HAP-1 (cell line): ENCODE data around the gene MYO5A.

Experiments
- DNase-seq, 2 experiments: peaks; one replicate each; pipeline ENCODE4 v3.0.0-alpha.2; 2016 to 2020; ENCODE audit warnings: low spot score in 2 of 2
- H3K27me3 ChIP-seq: fragments of 250-450 bp; sonication (Bioruptor Pico); 2 replicates; pipeline ENCODE4 v1.5.1; 2020; ENCODE audit warnings: low read depth, mild to moderate bottlenecking, moderate library complexity
- H3K36me3 ChIP-seq: fragments of 250-450 bp; sonication (Bioruptor Pico); replicated peaks from 2 replicates; pipeline ENCODE4 v1.5.1; 2020; ENCODE audit warnings: mild to moderate bottlenecking
- H3K4me1 ChIP-seq: fragments of 250-450 bp; sonication (Bioruptor Pico); 2 replicates; pipeline ENCODE4 v1.5.1; 2020; ENCODE audit warnings: mild to moderate bottlenecking
- H3K4me3 ChIP-seq: fragments of 250-450 bp; sonication (Bioruptor Pico); 2 replicates; pipeline ENCODE4 v1.5.1; 2020; ENCODE audit warnings: mild to moderate bottlenecking, moderate library complexity
- H3K9me3 ChIP-seq: fragments of 250-450 bp; sonication (Bioruptor Pico); 2 replicates; pipeline ENCODE4 v1.5.1; 2020; ENCODE audit warnings: mild to moderate bottlenecking, moderate library complexity
- in situ Hi-C: fragments of 300-500 bp; cut with MboI; formaldehyde crosslinking; loops from 3 replicates; pipeline ENCODE4 v1.14.3; 2020; ENCODE audit warnings: low sequenced_read_pairs, inconsistent platforms, mixed read lengths

MYO5A gene

GRCh38 chr15:52361975-52362494 lies 166.6 kb downstream of the MYO5A start:
- in situ Hi-C loops = no loop called here
- no peaks in the 10 kb centered on the region for H3K4me1 ChIP-seq
- no peaks in the 10 kb centered on the region for H3K27me3 ChIP-seq
- no peak for DNase-seq
- H3K9me3 ChIP-seq = no peaks in the 10 kb centered on the region
- no peak overlapping the region for H3K4me3 ChIP-seq
- peaks cover 11% of the 10 kb centered on the region; the same call in 1 of the 2 replicates for H3K36me3 ChIP-seq

DNA sequence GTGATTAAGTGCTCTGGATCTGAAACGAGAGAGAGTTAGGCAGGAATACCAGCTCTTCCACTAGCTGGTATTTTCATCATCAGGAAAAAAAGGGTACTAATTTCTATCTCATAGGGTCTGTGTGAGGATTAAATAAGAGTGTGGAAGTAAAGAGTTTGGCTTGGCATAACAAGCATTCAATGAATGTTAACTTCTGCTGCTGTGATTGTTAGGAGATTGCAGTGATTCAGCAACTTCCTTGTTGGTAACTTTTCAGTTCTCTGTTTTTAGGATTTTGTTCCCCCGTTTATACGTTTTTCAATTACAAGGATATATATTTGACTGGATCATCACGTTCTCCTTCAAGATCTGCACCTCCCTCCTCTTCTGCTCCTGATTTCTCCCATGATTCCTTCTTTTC lies 167.2 kb downstream of the MYO5A start:
- in situ Hi-C loops = no loop called here
- Histone ChIP-seq H3K4me1 (no peaks in the 10 kb centered on the region), H3K4me3 (no peak overlapping the region), H3K27me3 (no peaks in the 10 kb centered on the region), H3K36me3 (peaks cover 8% of the 10 kb centered on the region; the same call in 1 of the 2 replicates), H3K9me3 (no peaks in the 10 kb centered on the region)
- no peak for DNase-seq

- Histone ChIP-seq H3K4me1 (no peaks in the 10 kb centered on the region), H3K27me3 (no peaks in the 10 kb centered on the region), H3K36me3 (peaks cover 8% of the 10 kb centered on the region; the same call in 1 of the 2 replicates), H3K4me3 (no peak overlapping the region), H3K9me3 (no peaks in the 10 kb centered on the region)
- no peak for DNase-seq
- in situ Hi-C loops = no loop called here
These were observed 168.2 kb downstream of the MYO5A start for GRCh38 chr15:52360229-52361203.

DNA sequence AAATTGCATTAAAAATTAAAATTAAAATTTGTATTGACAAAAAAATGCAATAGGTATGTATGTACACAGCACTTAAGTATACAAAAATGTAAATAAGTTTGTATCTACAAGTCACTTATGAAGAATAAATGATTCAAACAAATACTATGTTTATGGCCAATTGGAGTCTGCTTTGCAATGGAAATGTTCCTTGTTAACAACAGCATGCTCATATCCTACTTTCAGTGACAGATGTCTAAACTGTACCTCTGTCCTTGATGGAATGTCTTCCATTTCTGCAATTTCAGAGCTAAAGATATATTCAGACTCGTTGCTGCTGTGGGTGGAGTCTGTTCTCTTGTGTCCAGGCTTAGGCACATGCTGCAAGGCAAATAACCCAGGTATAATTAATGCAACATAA lies 169.0 kb downstream of the MYO5A start:
- Histone ChIP-seq H3K4me3 (no peak overlapping the region), H3K36me3 (peaks cover 8% of the 10 kb centered on the region; the same call in 1 of the 2 replicates), H3K4me1 (no peaks in the 10 kb centered on the region), H3K27me3 (no peaks in the 10 kb centered on the region), H3K9me3 (no peaks in the 10 kb centered on the region)
- in situ Hi-C loops = no loop called here
- DNase-seq = no peak

GRCh38 chr15:52357949-52358348 lies 170.7 kb downstream of the MYO5A start:
- Histone ChIP-seq H3K4me3 (no peak overlapping the region), H3K4me1 (no peaks in the 10 kb centered on the region), H3K27me3 (no peaks in the 10 kb centered on the region), H3K36me3 (0 out of 2 replicates have a peak, but pooled peaks cover 5% of the 10 kb centered on the region), H3K9me3 (no peaks in the 10 kb centered on the region)
- in situ Hi-C loops = no loop called here
- no peak for DNase-seq

- DNase-seq = no peak
- no peaks in the 10 kb centered on the region for H3K4me1 ChIP-seq
- in situ Hi-C loops = no loop called here
- no peak overlapping the region for H3K4me3 ChIP-seq
- peaks cover 3% of the 10 kb centered on the region; the same call in 1 of the 2 replicates for H3K36me3 ChIP-seq
- no peaks in the 10 kb centered on the region for H3K27me3 ChIP-seq
- H3K9me3 ChIP-seq = no peaks in the 10 kb centered on the region
These were observed 176.6 kb downstream of the MYO5A start for GRCh38 chr15:52352086-52352485.

DNA sequence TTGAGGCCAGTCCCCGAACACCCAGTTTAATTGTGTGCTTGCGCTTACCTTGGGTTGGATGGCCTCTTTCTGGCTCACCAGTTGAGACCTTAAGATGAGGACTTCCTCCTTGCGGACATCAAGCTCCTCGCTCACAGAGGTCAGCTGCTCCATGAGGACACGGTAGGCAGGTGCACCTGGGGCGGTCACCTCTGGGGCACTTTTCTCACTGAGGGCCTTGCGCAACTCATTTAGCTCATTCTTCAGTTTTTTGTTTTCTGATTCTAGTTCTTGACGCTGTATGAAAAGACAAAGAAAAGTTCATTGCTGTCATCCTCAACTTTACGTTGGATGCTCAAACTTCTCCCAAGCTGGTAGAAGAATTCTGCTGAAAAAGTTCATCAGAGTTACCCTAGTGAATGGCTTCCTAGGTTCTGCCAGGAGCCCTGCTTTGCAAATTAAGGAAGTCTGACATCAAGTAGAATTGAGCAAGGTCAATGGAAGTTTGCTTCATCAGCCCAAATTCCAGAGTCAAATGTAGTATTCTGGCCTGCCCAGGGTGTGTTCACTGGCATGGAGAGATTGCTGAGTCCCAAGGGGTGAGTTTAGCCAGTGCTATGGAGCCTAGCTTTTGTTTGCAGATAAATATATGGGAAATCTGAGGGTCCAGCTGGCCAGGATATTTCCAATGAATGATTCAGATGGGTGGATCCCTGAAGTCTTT lies 177.3 kb downstream of the MYO5A start:
- H3K4me3 ChIP-seq = no peak overlapping the region
- no peak for DNase-seq
- no peaks in the 10 kb centered on the region for H3K4me1 ChIP-seq
- H3K27me3 ChIP-seq = no peaks in the 10 kb centered on the region
- in situ Hi-C loops = no loop called here
- H3K9me3 ChIP-seq = no peaks in the 10 kb centered on the region
- peaks cover 3% of the 10 kb centered on the region; the same call in 1 of the 2 replicates for H3K36me3 ChIP-seq

DNA sequence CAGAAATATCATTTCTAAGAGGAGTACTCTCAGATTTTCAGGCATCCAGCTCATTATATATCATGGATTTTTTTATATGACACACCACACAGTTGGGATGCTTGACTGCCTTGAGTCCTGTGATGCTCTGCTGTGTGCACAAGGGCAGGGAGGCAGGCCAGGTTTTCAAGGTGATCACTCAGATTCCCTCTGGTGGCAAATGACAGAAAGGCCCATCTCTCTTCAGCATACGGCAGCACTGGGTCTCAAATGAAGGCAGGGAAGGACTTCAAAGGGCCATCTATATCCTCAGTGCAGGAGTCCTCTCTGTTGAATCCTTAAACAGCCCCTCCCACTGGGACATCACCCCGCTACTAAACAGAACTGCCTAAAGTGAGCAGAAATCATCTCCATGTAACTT lies 178.3 kb downstream of the MYO5A start:
- Histone ChIP-seq H3K4me1 (no peaks in the 10 kb centered on the region), H3K27me3 (no peaks in the 10 kb centered on the region), H3K9me3 (no peaks in the 10 kb centered on the region), H3K4me3 (no peak overlapping the region), H3K36me3 (peaks cover 3% of the 10 kb centered on the region)
- in situ Hi-C loops = no loop called here
- no peak for DNase-seq

GRCh38 chr15:52349052-52349700 lies 179.5 kb downstream of the MYO5A start:
- Histone ChIP-seq H3K4me1 (no peaks in the 10 kb centered on the region), H3K27me3 (no peaks in the 10 kb centered on the region), H3K4me3 (no peak overlapping the region), H3K36me3 (peaks cover 3% of the 10 kb centered on the region), H3K9me3 (no peaks in the 10 kb centered on the region)
- in situ Hi-C loops = no loop called here
- DNase-seq = no peak

DNA sequence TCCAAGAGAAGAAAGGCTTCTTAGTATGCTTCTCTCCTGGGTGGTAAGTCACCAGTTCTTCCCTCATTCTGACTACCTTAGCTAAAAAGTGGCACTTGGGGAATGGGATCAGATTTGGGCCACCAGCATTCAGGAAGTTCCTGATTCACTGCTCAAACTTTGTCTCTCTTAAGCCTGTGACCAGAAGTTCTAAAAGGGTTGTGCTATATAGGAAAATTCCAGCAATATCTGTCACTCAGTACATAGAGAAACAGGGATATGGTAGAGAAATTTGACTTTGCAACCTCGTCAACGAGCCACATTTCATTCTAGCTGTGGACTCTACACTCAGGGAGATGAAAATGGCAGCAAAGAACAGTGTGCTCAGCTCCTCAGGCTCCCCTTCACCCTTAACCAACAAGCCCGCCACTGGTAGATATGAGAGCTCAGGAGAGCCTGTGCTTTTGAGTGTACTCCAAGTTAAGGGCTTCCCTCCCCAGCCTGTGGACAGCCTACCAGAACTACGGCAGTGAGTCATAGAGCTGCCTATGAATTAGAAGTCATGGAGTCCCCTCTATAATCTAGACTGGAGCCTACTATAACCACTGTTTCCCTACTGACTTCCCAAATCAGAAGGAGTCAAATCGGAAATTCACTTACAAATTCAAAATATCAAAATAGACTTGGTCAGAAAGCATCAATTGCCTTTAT lies 180.5 kb downstream of the MYO5A start:
- in situ Hi-C loops = no loop called here
- Histone ChIP-seq H3K4me1 (no peaks in the 10 kb centered on the region), H3K27me3 (no peaks in the 10 kb centered on the region), H3K9me3 (no peaks in the 10 kb centered on the region), H3K4me3 (no peak overlapping the region), H3K36me3 (peaks cover 3% of the 10 kb centered on the region)
- no peak for DNase-seq

DNA sequence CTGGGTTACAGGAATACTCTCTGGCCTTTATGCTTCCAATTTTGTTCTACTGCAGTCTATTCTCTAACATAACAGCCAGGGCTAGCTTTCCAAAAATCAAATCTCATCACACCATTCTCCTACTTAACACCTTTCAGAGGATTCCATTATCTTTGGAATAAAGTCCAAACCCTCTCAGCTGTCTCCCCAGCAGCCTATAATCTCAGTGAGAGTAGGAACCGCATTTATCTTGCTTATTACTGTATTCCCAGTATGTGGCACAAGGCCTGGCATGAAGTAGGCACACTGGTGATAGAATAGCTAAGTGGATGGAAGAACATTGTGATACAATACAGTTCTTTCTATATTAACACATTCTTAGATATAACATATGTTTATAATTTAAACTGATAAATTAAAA lies 184.1 kb downstream of the MYO5A start:
- H3K4me3 ChIP-seq = no peak overlapping the region
- H3K27me3 ChIP-seq = no peaks in the 10 kb centered on the region
- H3K9me3 ChIP-seq = no peaks in the 10 kb centered on the region
- no peak for DNase-seq
- in situ Hi-C loops = no loop called here
- no peaks in the 10 kb centered on the region for H3K4me1 ChIP-seq
- H3K36me3 ChIP-seq = no peaks in the 10 kb centered on the region; the same call in 1 of the 2 replicates

DNA sequence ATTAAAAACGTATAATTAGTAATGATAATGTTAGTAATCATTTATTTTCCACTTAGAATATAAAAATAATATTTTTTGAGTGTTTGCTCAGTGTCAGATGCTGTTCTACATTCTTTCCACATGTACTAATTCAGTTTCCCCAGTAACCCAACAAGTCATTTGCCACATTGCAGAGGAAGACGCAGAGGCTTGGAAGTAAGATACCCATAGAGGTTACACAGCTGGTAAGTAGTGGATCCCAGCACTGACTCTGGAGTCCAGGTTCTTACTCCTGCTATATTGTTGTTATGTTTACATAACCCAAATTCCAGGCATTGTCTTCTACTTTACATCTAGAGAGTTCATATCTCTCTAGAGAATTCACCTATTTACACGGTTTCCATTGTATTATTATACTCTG lies 184.8 kb downstream of the MYO5A start:
- Histone ChIP-seq H3K36me3 (no peaks in the 10 kb centered on the region; the same call in 1 of the 2 replicates), H3K27me3 (no peaks in the 10 kb centered on the region), H3K4me1 (no peaks in the 10 kb centered on the region), H3K4me3 (no peak overlapping the region), H3K9me3 (no peaks in the 10 kb centered on the region)
- DNase-seq = no peak
- in situ Hi-C loops = no loop called here

DNA sequence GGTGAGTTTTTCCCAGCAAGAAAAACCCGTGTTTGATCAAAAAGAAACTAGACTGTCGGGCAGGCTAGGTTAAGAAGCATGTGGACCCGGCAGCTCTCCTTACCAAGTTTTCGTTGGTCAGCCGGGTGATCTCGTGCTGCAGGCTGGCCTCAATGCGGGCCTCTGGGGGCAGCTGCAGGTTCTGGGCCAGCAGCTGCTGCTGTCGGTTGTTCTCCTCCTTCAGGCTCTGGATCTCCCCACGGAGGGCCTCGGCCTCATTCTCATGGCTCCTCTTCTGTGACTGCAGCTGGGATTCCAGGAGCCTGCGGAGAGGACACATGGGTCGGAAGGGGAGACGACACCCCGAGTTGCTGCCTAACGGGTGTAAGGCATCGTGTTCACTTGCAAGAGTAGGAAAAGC lies 188.6 kb downstream of the MYO5A start:
- H3K4me1 ChIP-seq = peaks cover 2% of the 10 kb centered on the region; the same call in 1 of the 2 replicates
- H3K27me3 ChIP-seq = no peaks in the 10 kb centered on the region
- no peaks in the 10 kb centered on the region for H3K36me3 ChIP-seq
- DNase-seq = no peak
- in situ Hi-C loops = no loop called here
- H3K9me3 ChIP-seq = no peaks in the 10 kb centered on the region
- no peak overlapping the region for H3K4me3 ChIP-seq
